Osteoblast (primary cell): ENCODE data around the gene NTNG1. TPM values are rescaled to one million over a fixed set of nuclear protein-coding genes. Genes with fewer than 3 reads are reported as not detected.

ENCODE experiments used
- DNase-seq: peaks from one replicate; pipeline ENCODE4 v3.0.0; 2011; ENCODE audit warnings: low spot score, mixed read lengths; ENCODE audit not compliant: insufficient read length; ENCODE audit errors: missing footprints
- H2AFZ ChIP-seq: 2 replicates; pipeline ENCODE4 v1.6.0; 2011; ENCODE audit warnings: mild to moderate bottlenecking, low read length
- H3K27ac ChIP-seq: 2 replicates; pipeline ENCODE4 v1.5.1; 2011; ENCODE audit warnings: mild to moderate bottlenecking, low read depth, low read length, moderate library complexity
- H3K27me3 ChIP-seq: 2 replicates; pipeline ENCODE4 v1.6.0; 2012; ENCODE audit warnings: mild to moderate bottlenecking, control low read depth, inconsistent platforms, low read length, moderate library complexity; ENCODE audit not compliant: insufficient read depth
- H3K36me3 ChIP-seq: 2 replicates; pipeline ENCODE4 v1.5.1; 2011; ENCODE audit warnings: mild to moderate bottlenecking, low read length, control low read depth, moderate library complexity; ENCODE audit not compliant: insufficient read depth
- H3K4me1 ChIP-seq: 2 replicates; pipeline ENCODE4 v1.5.1; 2011; ENCODE audit warnings: mild to moderate bottlenecking, low read length, control low read depth, moderate library complexity; ENCODE audit not compliant: insufficient read depth
- H3K4me2 ChIP-seq: 2 replicates; pipeline ENCODE4 v1.6.0; 2011; ENCODE audit warnings: mild to moderate bottlenecking, low read length; ENCODE audit not compliant: insufficient read depth
- H3K4me3 ChIP-seq: fragments of 200-600 bp; sonication (generic); 3 replicates; pipeline ENCODE4 v1.5.1; 2012; ENCODE audit warnings: mild to moderate bottlenecking, low read length, inconsistent platforms; ENCODE audit not compliant: insufficient read depth
- H3K79me2 ChIP-seq: 2 replicates; pipeline ENCODE4 v1.6.0; 2012; ENCODE audit warnings: mild to moderate bottlenecking, low read length, control low read depth, inconsistent platforms; ENCODE audit not compliant: insufficient read depth
- H3K9me3 ChIP-seq: 2 replicates; pipeline ENCODE4 v1.5.1; 2011; ENCODE audit warnings: low read depth, low read length, control low read depth
- H4K20me1 ChIP-seq: 2 replicates; pipeline ENCODE4 v1.6.0; 2012; ENCODE audit warnings: mild to moderate bottlenecking, low read length, control low read depth; ENCODE audit not compliant: insufficient read depth
- CTCF ChIP-seq: IDR thresholded peaks from 2 replicates; pipeline ENCODE4 v1.5.1; 2011; ENCODE audit warnings: mild to moderate bottlenecking, low read depth, low read length, moderate library complexity; ENCODE audit errors: extremely low read depth
- total RNA-seq: library from RNA; depleted of rRNA; stranded (reverse); fragments of >200 nt; gene quantifications from 2 replicates; pipeline ENCODE4 v1.2.3, GENCODE V29; 2012

Gene NTNG1
- total RNA-seq, 1 donor = 3.6 TPM

GRCh38 chr1:107110326-107110725 lies 30.5 kb upstream of the NTNG1 start:
- H3K4me2 ChIP-seq = no peak overlapping the region
- no peaks in the 10 kb centered on the region for H3K27me3 ChIP-seq
- no peaks in the 10 kb centered on the region for H3K79me2 ChIP-seq
- DNase-seq = peak; percentile 15
- H4K20me1 ChIP-seq = no peaks in the 10 kb centered on the region
- H3K9me3 ChIP-seq = no peaks in the 10 kb centered on the region
- no peak for TF ChIP-seq CTCF
- H3K4me3 ChIP-seq = no peak overlapping the region
- H3K27ac ChIP-seq = no peak overlapping the region
- H2AFZ ChIP-seq = no peak overlapping the region
- no peaks in the 10 kb centered on the region for H3K4me1 ChIP-seq
- no peaks in the 10 kb centered on the region for H3K36me3 ChIP-seq

GRCh38 chr1:107116306-107116790 lies 24.5 kb upstream of the NTNG1 start:
- Histone ChIP-seq H3K4me3 (no peak overlapping the region), H2AFZ (no peak overlapping the region), H3K36me3 (no peaks in the 10 kb centered on the region), H3K79me2 (no peaks in the 10 kb centered on the region), H4K20me1 (no peaks in the 10 kb centered on the region), H3K27ac (no peak overlapping the region), H3K4me1 (no peaks in the 10 kb centered on the region), H3K4me2 (no peak overlapping the region), H3K9me3 (no peaks in the 10 kb centered on the region), H3K27me3 (no peaks in the 10 kb centered on the region)
- no peak for DNase-seq
- no peak for TF ChIP-seq CTCF

GRCh38 chr1:107122225-107122624 lies 18.6 kb upstream of the NTNG1 start:
- no peak for DNase-seq
- no peak overlapping the region for H3K4me2 ChIP-seq
- no peaks in the 10 kb centered on the region for H3K36me3 ChIP-seq

GRCh38 chr1:107123741-107124140 lies 17.1 kb upstream of the NTNG1 start:
- Histone ChIP-seq H3K79me2 (no peaks in the 10 kb centered on the region), H3K9me3 (no peaks in the 10 kb centered on the region), H2AFZ (no peak overlapping the region), H3K27ac (no peak overlapping the region), H3K36me3 (no peaks in the 10 kb centered on the region), H3K27me3 (no peaks in the 10 kb centered on the region), H3K4me2 (no peak overlapping the region), H3K4me3 (no peak overlapping the region), H4K20me1 (no peaks in the 10 kb centered on the region), H3K4me1 (no peaks in the 10 kb centered on the region)
- TF ChIP-seq CTCF = no peak
- DNase-seq = no peak

More at GRCh38 chr1:107122225-107122624, 18.6 kb upstream of the NTNG1 start:
- H3K27me3 ChIP-seq = no peaks in the 10 kb centered on the region
- H4K20me1 ChIP-seq = no peaks in the 10 kb centered on the region
- no peak overlapping the region for H3K27ac ChIP-seq
- H3K79me2 ChIP-seq = no peaks in the 10 kb centered on the region
- H3K9me3 ChIP-seq = no peaks in the 10 kb centered on the region
- TF ChIP-seq CTCF = no peak
- no peak overlapping the region for H3K4me3 ChIP-seq
- no peaks in the 10 kb centered on the region for H3K4me1 ChIP-seq
- no peak overlapping the region for H2AFZ ChIP-seq
